Mesenchymal stem cell (in vitro differentiated cells and primary cell): ENCODE measurements around the gene CFAP157.
A peak's percentile ranks its signal among the peaks of the same experiment; 100 is the strongest.

ENCODE experiments used
- DNase-seq: peaks from one replicate; pipeline ENCODE4 v3.0.0-alpha.2; 2013
- H2AFZ ChIP-seq: one replicate; pipeline ENCODE4 v1.6.1; 2013; ENCODE audit warnings: low read depth, mild to moderate bottlenecking, control low read depth, inconsistent platforms, low read length, moderate library complexity
- H2AK5ac ChIP-seq: 2 replicates; pipeline ENCODE4 v1.6.1; 2013; ENCODE audit warnings: low read length, moderate library complexity, mild to moderate bottlenecking, inconsistent platforms; ENCODE audit not compliant: severe bottlenecking
- H2BK120ac ChIP-seq: one replicate; pipeline ENCODE4 v1.6.1; 2013; ENCODE audit warnings: low read depth, mild to moderate bottlenecking, inconsistent platforms, low read length, moderate library complexity
- H2BK12ac ChIP-seq, 2 experiments: one replicate each; pipeline ENCODE4 v1.6.1; 2013; ENCODE audit warnings: inconsistent platforms in 2 of 2, low read length in 2 of 2, mild to moderate bottlenecking in 2 of 2, moderate library complexity in 2 of 2, control low read depth in 1 of 2
- H2BK15ac ChIP-seq: one replicate; pipeline ENCODE4 v1.6.1; 2013; ENCODE audit warnings: mild to moderate bottlenecking, low read depth, inconsistent platforms; ENCODE audit not compliant: poor library complexity, severe bottlenecking
- H2BK5ac ChIP-seq: 2 replicates; pipeline ENCODE4 v1.6.1; 2013; ENCODE audit warnings: low read depth, mild to moderate bottlenecking, low read length, control low read depth, inconsistent platforms; ENCODE audit not compliant: poor library complexity, severe bottlenecking
- H3K14ac ChIP-seq, 2 experiments: one replicate each; pipeline ENCODE4 v1.6.1; 2013; ENCODE audit warnings: inconsistent platforms in 2 of 2, low read length in 2 of 2, control low read depth in 1 of 2, mild to moderate bottlenecking in 1 of 2, moderate library complexity in 1 of 2
- H3K18ac ChIP-seq, 2 experiments: one replicate each; pipeline ENCODE4 v1.6.1; 2013; ENCODE audit warnings: inconsistent platforms in 2 of 2, low read length in 2 of 2, control low read depth in 1 of 2, low read depth in 1 of 2, mild to moderate bottlenecking in 1 of 2
- H3K23ac ChIP-seq, 2 experiments: one replicate each; pipeline ENCODE4 v1.6.1; 2013; ENCODE audit warnings: inconsistent platforms in 2 of 2, low read length in 2 of 2, mild to moderate bottlenecking in 2 of 2, moderate library complexity in 2 of 2, control low read depth in 1 of 2
- H3K27ac ChIP-seq: 2 replicates; pipeline ENCODE4 v1.5.1; 2013; ENCODE audit warnings: mild to moderate bottlenecking, moderate library complexity, low read length, control low read depth, inconsistent platforms; ENCODE audit not compliant: poor library complexity, severe bottlenecking
- H3K27me3 ChIP-seq, 2 experiments: 2 replicates each; pipeline versions ENCODE4 v1.6.1 to v1.7.0; 2013; ENCODE audit warnings: low read length in 2 of 2, mild to moderate bottlenecking in 2 of 2, moderate library complexity in 2 of 2, control low read depth in 1 of 2, inconsistent platforms in 1 of 2; ENCODE audit not compliant: control insufficient read depth in 1 of 2, insufficient read depth in 1 of 2
- H3K36me3 ChIP-seq, 2 experiments: 2 replicates each; pipeline versions ENCODE4 v1.6.1 to v1.7.0; 2013; ENCODE audit warnings: low read length in 2 of 2, control low read depth in 1 of 2, inconsistent platforms in 1 of 2, low read depth in 1 of 2, mild to moderate bottlenecking in 1 of 2; ENCODE audit not compliant: insufficient read depth in 2 of 2, control insufficient read depth in 1 of 2
- H3K4ac ChIP-seq, 2 experiments: one replicate each; pipeline ENCODE4 v1.6.1; 2013; ENCODE audit warnings: inconsistent platforms in 2 of 2, low read length in 2 of 2, mild to moderate bottlenecking in 2 of 2, moderate library complexity in 2 of 2, control low read depth in 1 of 2, low read depth in 1 of 2
- H3K4me1 ChIP-seq: 2 replicates; pipeline ENCODE4 v1.6.1; 2013; ENCODE audit warnings: low read depth, low read length, control low read depth; ENCODE audit not compliant: control insufficient read depth, insufficient read depth
- H3K4me2 ChIP-seq: 2 replicates; pipeline ENCODE4 v1.6.1; 2013; ENCODE audit warnings: low read length, mild to moderate bottlenecking, inconsistent platforms; ENCODE audit not compliant: poor library complexity, severe bottlenecking
- H3K4me3 ChIP-seq, 2 experiments: 2 replicates each; pipeline versions ENCODE4 v1.5.1 to v1.7.0; 2013; ENCODE audit warnings: low read length in 2 of 2, mild to moderate bottlenecking in 2 of 2, control low read depth in 1 of 2, low read depth in 1 of 2; ENCODE audit not compliant: insufficient read depth in 1 of 2
- H3K79me1 ChIP-seq: replicated peaks from 2 replicates; pipeline ENCODE4 v1.6.1; 2013; ENCODE audit warnings: mild to moderate bottlenecking, control low read depth, low read length, inconsistent platforms; ENCODE audit not compliant: poor library complexity, severe bottlenecking
- H3K9ac ChIP-seq: 2 replicates; pipeline ENCODE4 v1.7.0; 2013; ENCODE audit warnings: mild to moderate bottlenecking, low read length, moderate library complexity
- H3K9me3 ChIP-seq: 2 replicates; pipeline ENCODE4 v1.7.0; 2013; ENCODE audit warnings: mild to moderate bottlenecking, low read length; ENCODE audit not compliant: control insufficient read depth
- H4K8ac ChIP-seq: one replicate; pipeline ENCODE4 v1.6.1; 2013; ENCODE audit warnings: inconsistent platforms, mild to moderate bottlenecking, low read length, moderate library complexity
- H4K91ac ChIP-seq: one replicate; pipeline ENCODE4 v1.6.1; 2013; ENCODE audit warnings: mild to moderate bottlenecking, low read length, inconsistent platforms
- WGBS: methylation state at CpG from one replicate; pipeline ENCODE4 v1.1.7; 2013; ENCODE audit warnings: mixed read lengths; 5-methylcytosine and 5-hydroxymethylcytosine counted together

Gene CFAP157

DNA sequence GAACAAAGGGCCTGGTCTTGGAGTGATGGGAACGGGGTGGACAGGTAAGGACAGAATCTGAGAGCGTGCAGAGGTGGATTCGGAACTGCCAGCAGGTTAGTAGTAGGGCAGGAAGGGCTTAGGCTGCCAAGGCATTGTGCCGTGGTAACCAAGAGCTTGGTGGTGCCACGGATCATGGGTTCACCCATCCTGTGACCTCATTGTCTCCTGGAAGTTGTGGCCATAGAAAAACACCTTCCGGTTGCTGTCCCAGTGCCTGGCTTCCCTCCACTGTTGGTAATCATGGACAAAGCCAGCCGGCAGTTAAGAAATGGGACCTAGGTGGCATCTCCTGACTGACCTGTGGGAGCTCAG lies 42.5 kb upstream of the CFAP157 start:
- H3K27ac ChIP-seq = no peak overlapping the region
- no peak overlapping the region for H4K91ac ChIP-seq
- H3K14ac ChIP-seq = no peak overlapping the region
- H3K27me3 ChIP-seq = no peaks in the 10 kb centered on the region
- no peak overlapping the region for H4K8ac ChIP-seq
- H3K9me3 ChIP-seq = no peaks in the 10 kb centered on the region
- no peak overlapping the region for H3K4me3 ChIP-seq
- no peak overlapping the region for H2BK15ac ChIP-seq
- no peaks in the 10 kb centered on the region for H3K4me1 ChIP-seq
- peaks cover 45 to 94% of the 10 kb centered on the region in 2 experiments for H3K36me3 ChIP-seq
- H2BK120ac ChIP-seq = no peak overlapping the region
- H2AFZ ChIP-seq = no peak overlapping the region
- WGBS = 95% methylated on average over 7 of the region's 7 CpGs
- H2BK5ac ChIP-seq = no peak overlapping the region
- no peak overlapping the region for H3K4me2 ChIP-seq
- H3K9ac ChIP-seq = peak overlapping the region; percentile 62
- no peak overlapping the region for H2BK12ac ChIP-seq
- no peak overlapping the region for H3K4ac ChIP-seq
- H3K18ac ChIP-seq = no peak overlapping the region
- H3K23ac ChIP-seq = no peak overlapping the region
- no peak overlapping the region for H2AK5ac ChIP-seq
- H3K79me1 ChIP-seq = no peaks in the 10 kb centered on the region
- DNase-seq = no peak

GRCh38 chr9:127664678-127665507 lies 41.9 kb upstream of the CFAP157 start:
- DNase-seq = no peak
- Histone ChIP-seq H4K8ac (no peak overlapping the region), H3K4ac (no peak overlapping the region), H2BK120ac (no peak overlapping the region), H3K14ac (no peak overlapping the region), H3K4me2 (no peak overlapping the region), H2BK5ac (no peak overlapping the region), H3K4me3 (no peak overlapping the region), H2BK15ac (no peak overlapping the region), H3K27me3 (no peaks in the 10 kb centered on the region), H2AFZ (no peak overlapping the region), H3K18ac (no peak overlapping the region), H4K91ac (no peak overlapping the region), H2BK12ac (no peak overlapping the region), H3K27ac (no peak overlapping the region), H3K4me1 (no peaks in the 10 kb centered on the region), H3K9ac (peak overlapping the region; percentile 62), H3K9me3 (no peaks in the 10 kb centered on the region), H2AK5ac (no peak overlapping the region), H3K36me3 (peaks cover 44 to 92% of the 10 kb centered on the region in 2 experiments), H3K79me1 (no peaks in the 10 kb centered on the region), H3K23ac (no peak overlapping the region)
- 78% methylated on average over 10 of the region's 10 CpGs for WGBS

DNA sequence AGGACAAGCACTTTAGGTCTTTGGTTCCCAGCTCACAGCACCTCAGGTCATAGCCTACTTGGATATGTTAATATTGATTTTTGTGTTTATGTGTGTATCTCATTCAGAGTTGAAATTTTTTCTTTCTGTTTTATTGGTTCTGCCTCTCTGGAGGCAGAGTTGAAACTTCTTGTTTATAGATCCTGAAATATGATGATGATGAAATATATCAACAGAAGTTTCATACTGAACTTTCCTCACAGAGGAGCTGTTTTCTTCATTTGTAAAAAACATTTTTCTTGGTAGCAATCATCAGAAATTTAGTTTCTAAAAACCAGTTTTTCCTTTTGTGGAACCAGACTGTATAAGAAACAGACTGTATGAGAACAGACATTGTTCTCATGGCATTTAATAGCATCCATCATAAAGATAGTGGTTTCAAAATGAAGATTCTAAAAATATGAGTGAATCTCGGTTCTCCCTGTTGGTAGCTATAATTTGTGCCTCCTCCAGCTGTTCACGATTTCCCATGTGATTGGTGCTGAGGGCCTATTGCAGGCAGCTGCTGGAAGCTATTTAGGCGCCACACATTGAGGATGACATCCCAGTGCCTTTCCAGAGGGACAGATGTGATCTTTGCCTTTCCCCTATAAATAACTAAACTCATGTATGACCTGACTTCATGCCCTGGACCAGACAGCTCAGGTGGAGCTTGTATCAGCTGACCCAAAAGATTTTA lies 39.5 kb upstream of the CFAP157 start:
- Histone ChIP-seq H2AFZ (no peak overlapping the region), H2BK12ac (no peak overlapping the region), H3K9me3 (no peaks in the 10 kb centered on the region), H2BK15ac (no peak overlapping the region), H3K27me3 (no peaks in the 10 kb centered on the region), H2AK5ac (no peak overlapping the region), H2BK120ac (no peak overlapping the region), H3K4me1 (no peaks in the 10 kb centered on the region), H3K79me1 (no peaks in the 10 kb centered on the region), H4K8ac (no peak overlapping the region), H3K23ac (no peak overlapping the region), H4K91ac (no peak overlapping the region), H3K27ac (no peak overlapping the region), H3K9ac (no peak overlapping the region), H3K4ac (no peak overlapping the region), H3K18ac (no peak overlapping the region), H3K4me3 (no peak overlapping the region), H3K36me3 (peaks cover 51 to 92% of the 10 kb centered on the region in 2 experiments), H3K14ac (no peak overlapping the region), H3K4me2 (no peak overlapping the region), H2BK5ac (no peak overlapping the region)
- no peak for DNase-seq
- WGBS = 92% methylated on average over 3 of the region's 3 CpGs

DNA sequence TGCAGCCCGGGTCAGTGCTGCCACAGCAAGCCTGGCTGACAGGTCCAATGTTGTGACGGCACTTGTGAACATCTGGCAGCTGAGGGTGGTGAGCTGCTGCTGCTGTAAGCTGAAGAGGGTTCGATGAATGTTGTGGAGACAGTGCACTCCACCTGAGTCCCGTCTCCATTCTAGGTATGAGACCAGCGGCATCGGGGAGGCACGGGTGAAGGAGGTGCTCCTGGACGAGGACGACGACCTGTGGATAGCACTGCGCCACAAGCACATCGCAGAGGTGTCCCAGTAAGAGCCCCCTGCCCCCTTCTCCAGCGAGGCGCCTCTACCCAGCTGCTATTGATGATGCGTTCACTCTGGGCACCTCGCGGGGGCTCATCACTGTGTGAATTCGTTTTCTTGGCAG lies 38.9 kb upstream of the CFAP157 start:
- Histone ChIP-seq H3K4ac (no peak overlapping the region), H3K79me1 (no peaks in the 10 kb centered on the region), H3K27me3 (no peaks in the 10 kb centered on the region), H3K27ac (no peak overlapping the region), H2BK15ac (no peak overlapping the region), H2BK5ac (no peak overlapping the region), H2AK5ac (no peak overlapping the region), H2BK120ac (no peak overlapping the region), H3K23ac (no peak overlapping the region), H3K9me3 (no peaks in the 10 kb centered on the region), H3K4me1 (no peaks in the 10 kb centered on the region), H2BK12ac (no peak overlapping the region), H3K14ac (no peak overlapping the region), H3K4me2 (no peak overlapping the region), H3K36me3 (peaks cover 53 to 93% of the 10 kb centered on the region in 2 experiments), H3K18ac (no peak overlapping the region), H3K9ac (no peak overlapping the region), H2AFZ (no peak overlapping the region), H4K8ac (no peak overlapping the region), H3K4me3 (no peak overlapping the region), H4K91ac (no peak overlapping the region)
- whole genome bisulfite sequencing = 95% methylated on average over 18 of the region's 18 CpGs
- DNase-seq = no peak
